ENCODE results near the gene PRRX2. TPM values are rescaled to one million over a fixed set of nuclear protein-coding genes. Genes with fewer than 3 reads are reported as not detected.

The PRRX2 gene
- polyA plus RNA-seq, 1 donor (not counting 4 experiments of a cell fraction or from before 2014, with no cell fraction given) = not detected

DNA sequence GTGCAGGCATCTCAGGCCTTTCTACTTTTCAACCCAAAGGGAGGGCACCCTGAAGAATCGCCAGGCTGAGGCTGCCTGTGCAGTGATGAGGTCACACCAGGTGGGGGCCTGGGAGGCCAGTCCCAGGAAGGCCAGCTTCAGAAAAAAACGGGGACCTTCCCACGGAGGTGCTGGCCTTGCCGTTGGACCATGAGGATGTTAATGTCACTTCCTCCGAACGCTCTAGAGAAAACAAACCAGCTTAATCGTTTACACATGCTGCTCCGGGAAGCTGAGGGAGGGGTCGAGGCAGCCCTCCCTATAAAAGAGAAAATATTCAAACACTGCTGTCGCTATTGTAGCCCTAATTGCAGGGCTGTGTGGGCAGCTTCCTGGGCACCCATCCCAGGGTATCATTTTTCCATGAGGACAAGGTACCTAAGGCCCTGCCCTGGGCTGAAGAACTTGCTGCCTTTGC is 60.4 kb downstream of the PRRX2 start:
- Histone ChIP-seq H2AFZ (ENCODE audit: control insufficient read depth, low read length) (no peak overlapping the region), H3K27me3 (ENCODE audit: control insufficient read depth, extremely low read depth, insufficient read depth, low read length) (no peaks in the 10 kb centered on the region), H3K4me2 (ENCODE audit: control insufficient read depth, extremely low read depth, insufficient read depth, low read depth, low read length) (no peak overlapping the region), H3K9me3 (ENCODE audit: control insufficient read depth, low read depth, low read length) (no peaks in the 10 kb centered on the region), H3K79me2 (ENCODE audit: control insufficient read depth, insufficient read depth, low read length) (no peaks in the 10 kb centered on the region), H3K4me1 (ENCODE audit: control insufficient read depth, extremely low read depth, insufficient read depth, low read length) (peaks cover 5% of the 10 kb centered on the region), H4K20me1 (ENCODE audit: control insufficient read depth, extremely low read depth, insufficient read depth, low read length) (no peaks in the 10 kb centered on the region), H3K36me3 (ENCODE audit: control insufficient read depth in 2 of 2, extremely low read depth in 1 of 2, insufficient read depth in 2 of 2, low read length in 2 of 2) (no peaks in the 10 kb centered on the region), H3K27ac (ENCODE audit: control insufficient read depth, insufficient read depth, low read length) (no peak overlapping the region), H3K4me3 (ENCODE audit: control insufficient read depth in 2 of 3, extremely low read depth in 1 of 3, insufficient read depth in 2 of 3, low read depth in 1 of 3, low read length in 3 of 3) (no peak overlapping the region), H3K9ac (ENCODE audit: control insufficient read depth, extremely low read depth, insufficient read depth, low read length) (no peak overlapping the region), H3K9me1 (ENCODE audit: control insufficient read depth, extremely low read depth, insufficient read depth, low read length) (no peaks in the 10 kb centered on the region)
- dilution Hi-C loops (cut with MboI; ENCODE audit: extremely low pct_ligation_motif_present, low sequenced_read_pairs) = loop anchor here (10.0 kb wide), 1 partner anchor 91 kb away; no protein-coding TSS in a partner anchor
- TF ChIP-seq, protein P1, sequence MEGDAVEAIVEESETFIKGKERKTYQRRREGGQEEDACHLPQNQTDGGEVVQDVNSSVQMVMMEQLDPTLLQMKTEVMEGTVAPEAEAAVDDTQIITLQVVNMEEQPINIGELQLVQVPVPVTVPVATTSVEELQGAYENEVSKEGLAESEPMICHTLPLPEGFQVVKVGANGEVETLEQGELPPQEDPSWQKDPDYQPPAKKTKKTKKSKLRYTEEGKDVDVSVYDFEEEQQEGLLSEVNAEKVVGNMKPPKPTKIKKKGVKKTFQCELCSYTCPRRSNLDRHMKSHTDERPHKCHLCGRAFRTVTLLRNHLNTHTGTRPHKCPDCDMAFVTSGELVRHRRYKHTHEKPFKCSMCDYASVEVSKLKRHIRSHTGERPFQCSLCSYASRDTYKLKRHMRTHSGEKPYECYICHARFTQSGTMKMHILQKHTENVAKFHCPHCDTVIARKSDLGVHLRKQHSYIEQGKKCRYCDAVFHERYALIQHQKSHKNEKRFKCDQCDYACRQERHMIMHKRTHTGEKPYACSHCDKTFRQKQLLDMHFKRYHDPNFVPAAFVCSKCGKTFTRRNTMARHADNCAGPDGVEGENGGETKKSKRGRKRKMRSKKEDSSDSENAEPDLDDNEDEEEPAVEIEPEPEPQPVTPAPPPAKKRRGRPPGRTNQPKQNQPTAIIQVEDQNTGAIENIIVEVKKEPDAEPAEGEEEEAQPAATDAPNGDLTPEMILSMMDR (optimal IDR thresholded peaks at IDR 0.05 in 1 of 3, IDR thresholded peaks at IDR 0.05 in 1 of 3, conservative IDR thresholded peaks at IDR 0.05 in 1 of 3; ENCODE audit: extremely low read depth in 1 of 3, insufficient read depth in 2 of 3, low read length in 3 of 3) = no peak
- no peak for TF ChIP-seq EZH2 (IDR thresholded peaks at IDR 0.05; ENCODE audit: low read length)
- FAIRE-seq (no peak), DNase-seq (ENCODE audit: low read depth, low spot score) (no peak)

DNA sequence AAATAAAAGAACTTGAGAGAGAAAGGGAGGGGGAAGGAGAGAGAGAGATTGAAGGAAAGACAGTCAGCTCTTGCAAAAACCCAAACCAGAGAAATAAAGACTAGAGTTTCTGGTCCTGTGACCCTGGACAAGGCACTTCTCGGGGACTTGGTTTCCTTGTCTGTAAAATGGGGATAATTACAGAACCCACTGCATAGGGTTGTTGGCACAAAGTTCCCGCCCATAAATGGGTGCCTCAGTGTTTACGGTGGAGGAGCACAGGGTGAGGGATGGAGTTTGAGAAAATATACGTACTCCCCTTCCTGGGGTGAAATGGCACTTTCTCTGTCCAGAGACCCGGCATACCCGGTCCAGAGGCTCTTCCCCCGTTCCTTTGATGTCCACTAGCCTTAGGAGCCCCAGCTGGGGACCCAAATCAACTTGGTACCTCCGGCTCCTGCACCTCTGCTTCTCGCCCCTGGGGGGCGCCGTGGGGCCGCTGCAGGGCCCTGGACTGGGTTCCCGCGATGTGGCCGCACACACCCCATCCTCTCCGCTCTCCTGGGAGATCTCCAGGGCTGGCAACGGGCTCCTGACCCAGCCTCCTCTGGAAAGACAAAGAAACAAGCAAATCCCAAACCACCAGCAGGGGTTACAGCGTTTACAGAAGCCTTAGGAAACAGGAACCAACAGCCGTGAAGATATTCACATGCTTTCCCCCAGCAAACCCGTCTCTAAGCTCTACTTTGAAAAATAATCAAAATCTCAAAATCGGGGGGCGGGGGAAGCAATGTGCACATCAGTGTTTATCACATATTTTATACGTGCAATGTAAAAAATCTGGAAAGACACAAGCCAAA is 61.1 kb downstream of the PRRX2 start:
- peak; percentile 28 for DNase-seq (ENCODE audit: low read depth, low spot score)
- Histone ChIP-seq H3K9me1 (ENCODE audit: control insufficient read depth, extremely low read depth, insufficient read depth, low read length) (no peaks in the 10 kb centered on the region), H3K4me1 (ENCODE audit: control insufficient read depth, extremely low read depth, insufficient read depth, low read length) (peaks cover 5% of the 10 kb centered on the region), H3K36me3 (ENCODE audit: control insufficient read depth in 2 of 2, extremely low read depth in 1 of 2, insufficient read depth in 2 of 2, low read length in 2 of 2) (no peaks in the 10 kb centered on the region), H3K27ac (ENCODE audit: control insufficient read depth, insufficient read depth, low read length) (no peak overlapping the region), H3K4me2 (ENCODE audit: control insufficient read depth, extremely low read depth, insufficient read depth, low read depth, low read length) (peak overlapping the region; percentile 32), H4K20me1 (ENCODE audit: control insufficient read depth, extremely low read depth, insufficient read depth, low read length) (no peaks in the 10 kb centered on the region), H3K9ac (ENCODE audit: control insufficient read depth, extremely low read depth, insufficient read depth, low read length) (no peak overlapping the region), H3K27me3 (ENCODE audit: control insufficient read depth, extremely low read depth, insufficient read depth, low read length) (no peaks in the 10 kb centered on the region), H2AFZ (ENCODE audit: control insufficient read depth, low read length) (peak overlapping the region; percentile 30), H3K4me3 (ENCODE audit: control insufficient read depth in 2 of 3, extremely low read depth in 1 of 3, insufficient read depth in 2 of 3, low read depth in 1 of 3, low read length in 3 of 3) (no peak overlapping the region), H3K9me3 (ENCODE audit: control insufficient read depth, low read depth, low read length) (no peaks in the 10 kb centered on the region), H3K79me2 (ENCODE audit: control insufficient read depth, insufficient read depth, low read length) (no peaks in the 10 kb centered on the region)
- FAIRE-seq = no peak
- TF ChIP-seq EZH2 (IDR thresholded peaks at IDR 0.05; ENCODE audit: low read length) = no peak
- TF ChIP-seq, protein P1 (optimal IDR thresholded peaks at IDR 0.05 in 1 of 3, IDR thresholded peaks at IDR 0.05 in 1 of 3, conservative IDR thresholded peaks at IDR 0.05 in 1 of 3; ENCODE audit: extremely low read depth in 1 of 3, insufficient read depth in 2 of 3, low read length in 3 of 3) = peak; percentile 77 to 99 (median 88)
- dilution Hi-C loops (cut with MboI; ENCODE audit: extremely low pct_ligation_motif_present, low sequenced_read_pairs) = loop anchor here (10.0 kb wide), 1 partner anchor 92 kb away; no protein-coding TSS in a partner anchor
